ENCODE measurements around the gene ABCC11. TPM values are rescaled to one million over a fixed set of nuclear protein-coding genes. Genes with fewer than 3 reads are reported as not detected.

The ABCC11 gene
- polyA plus RNA-seq, 1 donor, result 0.21 TPM

GRCh38 chr16:48150707-48151106 lies 96.6 kb downstream of the ABCC11 start:
- no peak for DNase-seq
- peaks cover 6% of the 10 kb centered on the region for H3K27me3 ChIP-seq (ENCODE audit: control insufficient read depth, insufficient read depth, low read length)
- H3K27ac ChIP-seq (ENCODE audit: low read length), result no peak overlapping the region
- H3K36me3 ChIP-seq (ENCODE audit: control insufficient read depth, insufficient read depth, low read length), result no peaks in the 10 kb centered on the region
- no peaks in the 10 kb centered on the region for H3K4me1 ChIP-seq (ENCODE audit: control insufficient read depth, insufficient read depth, low read length)
- no CpG with 5 or more reads among the region's 1 CpG for WGBS (ENCODE audit: insufficient coverage, low lambda C conversion rate)
- no peak overlapping the region for H3K4me3 ChIP-seq (ENCODE audit: low read length)
- no peaks in the 10 kb centered on the region for H3K9me3 ChIP-seq (ENCODE audit: control insufficient read depth, low read depth, low read length)

- Histone ChIP-seq H3K27me3 (ENCODE audit: control insufficient read depth, insufficient read depth, low read length) (no peaks in the 10 kb centered on the region), H3K36me3 (ENCODE audit: control insufficient read depth, insufficient read depth, low read length) (no peaks in the 10 kb centered on the region), H3K4me3 (ENCODE audit: low read length) (no peak overlapping the region), H3K4me1 (ENCODE audit: control insufficient read depth, insufficient read depth, low read length) (no peaks in the 10 kb centered on the region), H3K27ac (ENCODE audit: low read length) (no peak overlapping the region), H3K9me3 (ENCODE audit: control insufficient read depth, low read depth, low read length) (no peaks in the 10 kb centered on the region)
- no peak for DNase-seq
- 60% methylated on average over 1 of the region's 4 CpGs for WGBS (ENCODE audit: insufficient coverage, low lambda C conversion rate)
Observed at GRCh38 chr16:48146710-48147109, 100.6 kb downstream of the ABCC11 start.

DNA sequence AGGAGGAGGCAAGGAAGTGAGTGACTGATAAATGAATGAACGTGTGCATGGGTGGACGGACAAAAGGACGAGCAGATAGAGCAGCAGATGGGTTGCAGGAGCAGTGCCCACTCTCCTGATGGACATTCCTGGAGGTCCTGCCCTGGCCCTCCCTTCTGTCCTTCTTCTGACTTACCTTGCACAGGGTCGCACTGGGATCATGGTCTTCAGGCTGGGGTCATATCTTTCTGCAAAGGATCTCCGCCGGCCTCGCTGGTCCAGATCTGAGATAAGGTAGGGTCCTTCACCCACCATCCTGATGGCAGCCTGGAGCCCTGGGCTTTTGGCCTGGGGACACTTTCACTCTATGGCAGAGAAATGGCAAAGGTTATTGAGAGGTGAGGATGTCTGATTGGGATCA lies 101.2 kb downstream of the ABCC11 start:
- DNase-seq, result no peak
- H3K9me3 ChIP-seq (ENCODE audit: control insufficient read depth, low read depth, low read length), result no peaks in the 10 kb centered on the region
- H3K27ac ChIP-seq (ENCODE audit: low read length), result no peak overlapping the region
- H3K27me3 ChIP-seq (ENCODE audit: control insufficient read depth, insufficient read depth, low read length), result no peaks in the 10 kb centered on the region
- no peaks in the 10 kb centered on the region for H3K4me1 ChIP-seq (ENCODE audit: control insufficient read depth, insufficient read depth, low read length)
- H3K4me3 ChIP-seq (ENCODE audit: low read length), result no peak overlapping the region
- WGBS (ENCODE audit: insufficient coverage, low lambda C conversion rate), result no CpG with 5 or more reads among the region's 7 CpGs
- H3K36me3 ChIP-seq (ENCODE audit: control insufficient read depth, insufficient read depth, low read length), result no peaks in the 10 kb centered on the region

GRCh38 chr16:48143812-48144368 lies 103.4 kb downstream of the ABCC11 start:
- Histone ChIP-seq H3K27me3 (ENCODE audit: control insufficient read depth, insufficient read depth, low read length) (no peaks in the 10 kb centered on the region), H3K4me3 (ENCODE audit: low read length) (no peak overlapping the region), H3K4me1 (ENCODE audit: control insufficient read depth, insufficient read depth, low read length) (no peaks in the 10 kb centered on the region), H3K9me3 (ENCODE audit: control insufficient read depth, low read depth, low read length) (no peaks in the 10 kb centered on the region), H3K36me3 (ENCODE audit: control insufficient read depth, insufficient read depth, low read length) (no peaks in the 10 kb centered on the region), H3K27ac (ENCODE audit: low read length) (no peak overlapping the region)
- DNase-seq, result no peak
- 100% methylated on average over 2 of the region's 9 CpGs for WGBS (ENCODE audit: insufficient coverage, low lambda C conversion rate)

GRCh38 chr16:48140821-48141220 lies 106.5 kb downstream of the ABCC11 start:
- no peaks in the 10 kb centered on the region for H3K27me3 ChIP-seq (ENCODE audit: control insufficient read depth, insufficient read depth, low read length)
- no peaks in the 10 kb centered on the region for H3K9me3 ChIP-seq (ENCODE audit: control insufficient read depth, low read depth, low read length)
- no peaks in the 10 kb centered on the region for H3K4me1 ChIP-seq (ENCODE audit: control insufficient read depth, insufficient read depth, low read length)
- no peak overlapping the region for H3K4me3 ChIP-seq (ENCODE audit: low read length)
- H3K27ac ChIP-seq (ENCODE audit: low read length), result no peak overlapping the region
- no CpG with 5 or more reads among the region's 6 CpGs for WGBS (ENCODE audit: insufficient coverage, low lambda C conversion rate)
- no peaks in the 10 kb centered on the region for H3K36me3 ChIP-seq (ENCODE audit: control insufficient read depth, insufficient read depth, low read length)
- DNase-seq, result no peak

DNA sequence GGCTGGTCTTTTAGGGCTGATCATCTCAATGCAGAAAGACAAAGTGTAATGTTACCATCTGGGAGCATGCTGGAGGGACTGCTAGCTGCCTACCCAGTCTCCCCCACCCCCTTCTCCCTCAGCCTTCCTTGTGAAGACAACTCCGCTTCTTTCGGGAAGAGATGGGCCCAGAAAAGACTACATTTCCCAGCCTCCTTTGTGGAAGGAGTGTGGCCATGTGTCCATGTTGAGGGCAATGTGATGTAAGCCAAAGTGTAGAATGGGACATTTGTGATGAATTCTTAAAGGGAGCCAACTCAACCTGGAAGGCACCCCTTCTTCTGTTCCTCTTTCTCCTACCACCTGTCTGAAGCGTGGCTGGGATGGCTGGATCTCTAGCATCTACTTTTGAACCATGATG lies 107.8 kb downstream of the ABCC11 start:
- H3K27me3 ChIP-seq (ENCODE audit: control insufficient read depth, insufficient read depth, low read length), result no peaks in the 10 kb centered on the region
- no peak overlapping the region for H3K4me3 ChIP-seq (ENCODE audit: low read length)
- H3K4me1 ChIP-seq (ENCODE audit: control insufficient read depth, insufficient read depth, low read length), result no peaks in the 10 kb centered on the region
- no CpG with 5 or more reads among the region's 3 CpGs for WGBS (ENCODE audit: insufficient coverage, low lambda C conversion rate)
- DNase-seq, result no peak
- no peaks in the 10 kb centered on the region for H3K9me3 ChIP-seq (ENCODE audit: control insufficient read depth, low read depth, low read length)
- no peaks in the 10 kb centered on the region for H3K36me3 ChIP-seq (ENCODE audit: control insufficient read depth, insufficient read depth, low read length)
- no peak overlapping the region for H3K27ac ChIP-seq (ENCODE audit: low read length)

DNA sequence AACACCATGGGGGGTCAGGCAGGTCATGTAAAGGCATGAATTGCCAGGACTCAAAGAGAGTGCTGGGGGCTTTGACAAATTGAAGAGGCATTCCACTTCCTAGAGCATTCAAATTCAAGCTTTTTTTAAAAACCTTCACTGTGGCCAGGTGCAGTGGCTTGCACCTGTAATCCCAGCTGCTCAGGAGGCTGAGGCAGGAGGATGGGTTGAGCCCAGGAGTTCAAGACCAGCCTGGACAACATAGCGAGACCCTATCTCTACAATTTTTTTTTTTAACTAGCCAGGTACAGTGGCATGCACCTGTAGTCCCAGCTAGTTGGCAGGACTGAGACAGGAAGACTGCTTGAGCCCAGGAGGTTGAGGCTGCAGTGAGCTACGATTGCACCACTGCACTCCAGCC lies 108.8 kb downstream of the ABCC11 start:
- WGBS (ENCODE audit: insufficient coverage, low lambda C conversion rate), result no CpG with 5 or more reads among the region's 2 CpGs
- Histone ChIP-seq H3K36me3 (ENCODE audit: control insufficient read depth, insufficient read depth, low read length) (no peaks in the 10 kb centered on the region), H3K4me1 (ENCODE audit: control insufficient read depth, insufficient read depth, low read length) (no peaks in the 10 kb centered on the region), H3K27ac (ENCODE audit: low read length) (no peak overlapping the region), H3K9me3 (ENCODE audit: control insufficient read depth, low read depth, low read length) (no peaks in the 10 kb centered on the region), H3K4me3 (ENCODE audit: low read length) (no peak overlapping the region), H3K27me3 (ENCODE audit: control insufficient read depth, insufficient read depth, low read length) (no peaks in the 10 kb centered on the region)
- no peak for DNase-seq

GRCh38 chr16:48137822-48138221 lies 109.5 kb downstream of the ABCC11 start:
- WGBS (ENCODE audit: insufficient coverage, low lambda C conversion rate), result no CpG with 5 or more reads among the region's 3 CpGs
- Histone ChIP-seq H3K9me3 (ENCODE audit: control insufficient read depth, low read depth, low read length) (no peaks in the 10 kb centered on the region), H3K4me3 (ENCODE audit: low read length) (no peak overlapping the region), H3K27me3 (ENCODE audit: control insufficient read depth, insufficient read depth, low read length) (no peaks in the 10 kb centered on the region), H3K36me3 (ENCODE audit: control insufficient read depth, insufficient read depth, low read length) (no peaks in the 10 kb centered on the region), H3K27ac (ENCODE audit: low read length) (no peak overlapping the region), H3K4me1 (ENCODE audit: control insufficient read depth, insufficient read depth, low read length) (no peaks in the 10 kb centered on the region)
- no peak for DNase-seq

DNA sequence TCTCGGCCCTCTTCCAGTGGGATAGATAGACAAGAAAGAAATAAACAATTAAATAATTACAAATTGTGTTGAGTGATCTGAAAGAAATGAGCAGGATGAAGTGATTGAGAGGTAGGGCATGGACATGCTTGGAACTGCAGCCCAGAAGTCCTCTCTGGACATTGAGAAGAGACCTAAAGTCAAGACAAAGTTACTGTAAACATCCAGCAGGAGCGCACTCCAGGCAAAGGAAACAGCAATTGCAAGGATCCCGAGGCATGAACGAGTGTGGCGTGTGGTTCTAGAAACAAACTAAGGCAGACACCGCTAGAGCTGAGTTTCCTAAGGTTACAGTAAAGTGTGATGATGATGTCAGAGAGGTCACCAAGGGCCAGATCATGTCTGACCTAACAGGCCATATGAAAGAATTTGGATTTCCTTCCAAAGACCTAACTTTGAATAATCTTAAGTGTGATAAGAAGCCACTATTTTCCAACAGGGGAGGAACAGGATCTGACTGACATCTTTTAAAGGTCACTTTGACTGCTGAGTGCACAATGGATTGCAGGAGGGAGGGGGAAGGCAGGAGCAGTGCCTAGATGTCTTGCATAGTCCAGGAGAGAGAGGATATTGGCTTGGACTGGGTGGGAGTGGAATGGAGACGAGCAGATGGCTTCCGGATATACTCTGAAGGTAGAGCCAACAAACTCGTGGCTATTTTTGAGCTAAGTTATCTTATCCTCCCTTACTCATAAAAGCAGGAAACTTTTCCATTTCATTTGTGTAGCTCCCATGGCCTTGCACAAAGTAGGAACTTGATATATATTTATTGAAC lies 110.6 kb downstream of the ABCC11 start:
- no peaks in the 10 kb centered on the region for H3K4me1 ChIP-seq (ENCODE audit: control insufficient read depth, insufficient read depth, low read length)
- no peak for DNase-seq

DNA sequence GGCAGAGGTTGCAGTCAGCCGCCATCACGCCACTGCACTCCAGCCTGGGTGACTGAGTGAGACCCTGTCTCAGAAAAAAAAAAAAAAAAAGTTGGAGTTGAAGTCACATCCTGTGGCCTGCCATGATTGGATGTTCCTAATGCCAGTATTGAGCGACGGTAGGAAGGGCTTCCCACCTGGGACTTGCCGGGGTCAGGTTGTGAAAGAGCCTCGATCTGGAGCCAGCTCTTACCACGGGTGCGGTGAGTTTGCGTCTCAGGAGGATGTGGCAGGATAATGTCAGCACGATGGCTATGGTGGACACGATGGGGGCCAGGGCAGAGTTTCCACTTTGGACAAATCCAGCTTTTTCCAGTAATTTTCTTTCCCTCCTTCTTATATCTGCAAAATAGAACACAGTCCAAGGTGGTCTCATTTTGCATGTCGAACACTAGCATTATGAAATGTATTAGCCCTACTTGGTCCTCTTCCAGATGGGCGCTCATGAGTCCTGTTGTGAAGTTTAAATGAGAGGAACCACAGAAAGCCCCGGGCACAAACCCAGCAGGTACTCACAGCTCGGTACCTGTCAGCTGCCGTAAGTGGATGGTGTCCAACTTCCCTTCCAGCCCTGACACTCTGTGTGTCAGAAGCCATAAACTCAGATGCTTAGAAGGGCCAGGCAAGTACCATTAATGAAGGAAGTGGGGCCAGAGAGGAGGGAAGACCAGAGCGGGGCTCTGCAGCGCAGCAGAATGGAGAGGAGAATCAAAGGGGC lies 113.7 kb downstream of the ABCC11 start:
- no CpG with 5 or more reads among the region's 18 CpGs for WGBS (ENCODE audit: insufficient coverage, low lambda C conversion rate)
- H3K4me3 ChIP-seq (ENCODE audit: low read length), result no peak overlapping the region
- H3K4me1 ChIP-seq (ENCODE audit: control insufficient read depth, insufficient read depth, low read length), result no peaks in the 10 kb centered on the region
- no peak for DNase-seq
- no peak overlapping the region for H3K27ac ChIP-seq (ENCODE audit: low read length)
- H3K36me3 ChIP-seq (ENCODE audit: control insufficient read depth, insufficient read depth, low read length), result no peaks in the 10 kb centered on the region
- no peaks in the 10 kb centered on the region for H3K9me3 ChIP-seq (ENCODE audit: control insufficient read depth, low read depth, low read length)
- H3K27me3 ChIP-seq (ENCODE audit: control insufficient read depth, insufficient read depth, low read length), result no peaks in the 10 kb centered on the region

More for the DNA sequence above, 110.6 kb downstream of the ABCC11 start:
- WGBS (ENCODE audit: insufficient coverage, low lambda C conversion rate), result 78% methylated on average over 1 of the region's 9 CpGs
- H3K4me3 ChIP-seq (ENCODE audit: low read length), result no peak overlapping the region
- no peak overlapping the region for H3K27ac ChIP-seq (ENCODE audit: low read length)
- no peaks in the 10 kb centered on the region for H3K36me3 ChIP-seq (ENCODE audit: control insufficient read depth, insufficient read depth, low read length)
- no peaks in the 10 kb centered on the region for H3K27me3 ChIP-seq (ENCODE audit: control insufficient read depth, insufficient read depth, low read length)
- H3K9me3 ChIP-seq (ENCODE audit: control insufficient read depth, low read depth, low read length), result no peaks in the 10 kb centered on the region
